ENCODE measurements around the gene ZNF469. TPM values are rescaled to one million over a fixed set of nuclear protein-coding genes. Genes with fewer than 3 reads are reported as not detected.

The ZNF469 gene
- total RNA-seq, 1 experiment from 2014 or later, result 3.2 TPM

DNA sequence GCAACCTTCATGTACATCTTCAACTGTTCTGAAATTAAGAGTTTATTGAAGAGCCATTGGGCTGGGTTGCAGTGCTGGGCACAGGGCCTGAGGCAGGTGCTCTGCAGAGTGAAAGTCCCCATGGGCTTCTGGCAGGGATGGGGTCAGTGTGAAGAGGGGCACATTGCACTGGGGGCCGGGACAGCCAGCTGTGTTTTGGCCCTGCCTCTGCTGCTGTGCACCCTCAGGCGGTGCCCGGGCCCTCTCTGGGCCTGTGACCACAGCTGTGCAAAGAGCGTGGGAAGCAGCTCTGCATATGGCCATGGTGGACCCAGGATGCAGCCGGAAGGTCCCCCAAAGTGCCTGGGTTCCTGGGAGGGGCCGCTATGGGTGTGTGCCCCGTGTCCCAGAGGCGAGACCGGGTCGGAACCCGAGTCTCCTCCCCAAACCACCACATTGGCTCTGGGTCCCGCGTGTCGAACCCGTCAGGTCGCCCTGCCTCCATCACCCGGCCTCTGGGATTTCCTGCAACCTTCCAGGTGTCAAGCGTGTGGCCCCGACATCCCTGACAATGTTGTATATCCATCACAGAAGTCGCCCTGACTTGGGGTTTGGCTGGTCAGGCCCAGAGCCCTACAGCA, 38.2 kb upstream of the ZNF469 start:
- TF ChIP-seq ZNF416 (CRISPR knock-in tag; IDR thresholded peaks at IDR 0.05), result no peak
- TF ChIP-seq, protein P1, sequence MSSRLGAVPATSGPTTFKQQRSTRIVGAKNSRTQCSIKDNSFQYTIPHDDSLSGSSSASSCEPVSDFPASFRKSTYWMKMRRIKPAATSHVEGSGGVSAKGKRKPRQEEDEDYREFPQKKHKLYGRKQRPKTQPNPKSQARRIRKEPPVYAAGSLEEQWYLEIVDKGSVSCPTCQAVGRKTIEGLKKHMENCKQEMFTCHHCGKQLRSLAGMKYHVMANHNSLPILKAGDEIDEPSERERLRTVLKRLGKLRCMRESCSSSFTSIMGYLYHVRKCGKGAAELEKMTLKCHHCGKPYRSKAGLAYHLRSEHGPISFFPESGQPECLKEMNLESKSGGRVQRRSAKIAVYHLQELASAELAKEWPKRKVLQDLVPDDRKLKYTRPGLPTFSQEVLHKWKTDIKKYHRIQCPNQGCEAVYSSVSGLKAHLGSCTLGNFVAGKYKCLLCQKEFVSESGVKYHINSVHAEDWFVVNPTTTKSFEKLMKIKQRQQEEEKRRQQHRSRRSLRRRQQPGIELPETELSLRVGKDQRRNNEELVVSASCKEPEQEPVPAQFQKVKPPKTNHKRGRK (CRISPR knock-in tag; IDR thresholded peaks at IDR 0.05; ENCODE audit: borderline replicate concordance), result no peak
- POLR2A ChIA-PET, result no interaction called here
- no peak for DNase-seq (ENCODE audit: low spot score)
- CTCF ChIA-PET, result no interaction called here
- no peaks in the 10 kb centered on the region for H3K4me1 Mint-ChIP-seq
- no peaks in the 10 kb centered on the region for H3K27me3 Mint-ChIP-seq (ENCODE audit: low read depth)
- H3K27ac Mint-ChIP-seq, result no peak overlapping the region
- peaks cover 17% of the 10 kb centered on the region for H3K9me3 Mint-ChIP-seq
- no peak for ATAC-seq
- no peaks in the 10 kb centered on the region for H3K36me3 Mint-ChIP-seq
- no peak overlapping the region for H3K4me3 Mint-ChIP-seq

DNA sequence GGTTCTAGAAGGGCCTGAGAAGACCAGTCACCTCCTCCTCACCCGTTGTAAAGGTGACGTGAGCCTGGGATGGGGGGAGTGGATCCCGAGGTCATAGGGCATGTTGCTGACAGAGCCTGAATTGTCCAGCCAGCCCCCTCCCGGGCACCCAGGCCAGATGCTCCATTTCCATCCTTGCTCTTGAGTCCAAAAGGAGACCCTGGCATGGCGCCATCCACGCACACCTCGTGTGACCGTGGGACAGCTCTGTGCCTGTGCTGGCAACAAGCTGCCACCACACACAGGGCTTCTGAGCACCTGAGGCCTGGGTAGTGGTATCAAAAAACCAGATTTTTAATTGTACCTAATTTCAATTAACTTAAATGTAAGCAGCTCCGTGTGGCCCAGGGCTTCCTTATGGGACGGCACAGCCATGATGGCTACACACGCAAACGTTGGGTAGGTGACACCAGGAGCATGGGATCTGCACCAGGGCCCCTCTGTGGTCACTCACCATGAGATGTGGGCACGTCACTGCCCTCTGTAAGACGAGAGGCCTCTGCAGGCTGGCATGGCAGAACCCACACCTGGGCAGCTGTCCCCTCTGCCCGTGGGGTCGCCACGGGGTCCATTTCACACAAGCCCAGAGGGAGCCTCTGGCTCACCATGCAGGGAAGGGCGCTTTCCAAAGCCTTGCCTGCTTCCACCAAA, 37.6 kb upstream of the ZNF469 start:
- no peak for ATAC-seq
- H3K4me3 Mint-ChIP-seq, result no peak overlapping the region
- CTCF ChIA-PET, result no interaction called here
- TF ChIP-seq, protein P2, sequence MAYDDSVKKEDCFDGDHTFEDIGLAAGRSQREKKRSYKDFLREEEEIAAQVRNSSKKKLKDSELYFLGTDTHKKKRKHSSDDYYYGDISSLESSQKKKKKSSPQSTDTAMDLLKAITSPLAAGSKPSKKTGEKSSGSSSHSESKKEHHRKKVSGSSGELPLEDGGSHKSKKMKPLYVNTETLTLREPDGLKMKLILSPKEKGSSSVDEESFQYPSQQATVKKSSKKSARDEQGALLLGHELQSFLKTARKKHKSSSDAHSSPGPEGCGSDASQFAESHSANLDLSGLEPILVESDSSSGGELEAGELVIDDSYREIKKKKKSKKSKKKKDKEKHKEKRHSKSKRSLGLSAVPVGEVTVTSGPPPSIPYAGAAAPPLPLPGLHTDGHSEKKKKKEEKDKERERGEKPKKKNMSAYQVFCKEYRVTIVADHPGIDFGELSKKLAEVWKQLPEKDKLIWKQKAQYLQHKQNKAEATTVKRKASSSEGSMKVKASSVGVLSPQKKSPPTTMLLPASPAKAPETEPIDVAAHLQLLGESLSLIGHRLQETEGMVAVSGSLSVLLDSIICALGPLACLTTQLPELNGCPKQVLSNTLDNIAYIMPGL (CRISPR knock-in tag; IDR thresholded peaks at IDR 0.05), result no peak
- TF ChIP-seq, protein P3, sequence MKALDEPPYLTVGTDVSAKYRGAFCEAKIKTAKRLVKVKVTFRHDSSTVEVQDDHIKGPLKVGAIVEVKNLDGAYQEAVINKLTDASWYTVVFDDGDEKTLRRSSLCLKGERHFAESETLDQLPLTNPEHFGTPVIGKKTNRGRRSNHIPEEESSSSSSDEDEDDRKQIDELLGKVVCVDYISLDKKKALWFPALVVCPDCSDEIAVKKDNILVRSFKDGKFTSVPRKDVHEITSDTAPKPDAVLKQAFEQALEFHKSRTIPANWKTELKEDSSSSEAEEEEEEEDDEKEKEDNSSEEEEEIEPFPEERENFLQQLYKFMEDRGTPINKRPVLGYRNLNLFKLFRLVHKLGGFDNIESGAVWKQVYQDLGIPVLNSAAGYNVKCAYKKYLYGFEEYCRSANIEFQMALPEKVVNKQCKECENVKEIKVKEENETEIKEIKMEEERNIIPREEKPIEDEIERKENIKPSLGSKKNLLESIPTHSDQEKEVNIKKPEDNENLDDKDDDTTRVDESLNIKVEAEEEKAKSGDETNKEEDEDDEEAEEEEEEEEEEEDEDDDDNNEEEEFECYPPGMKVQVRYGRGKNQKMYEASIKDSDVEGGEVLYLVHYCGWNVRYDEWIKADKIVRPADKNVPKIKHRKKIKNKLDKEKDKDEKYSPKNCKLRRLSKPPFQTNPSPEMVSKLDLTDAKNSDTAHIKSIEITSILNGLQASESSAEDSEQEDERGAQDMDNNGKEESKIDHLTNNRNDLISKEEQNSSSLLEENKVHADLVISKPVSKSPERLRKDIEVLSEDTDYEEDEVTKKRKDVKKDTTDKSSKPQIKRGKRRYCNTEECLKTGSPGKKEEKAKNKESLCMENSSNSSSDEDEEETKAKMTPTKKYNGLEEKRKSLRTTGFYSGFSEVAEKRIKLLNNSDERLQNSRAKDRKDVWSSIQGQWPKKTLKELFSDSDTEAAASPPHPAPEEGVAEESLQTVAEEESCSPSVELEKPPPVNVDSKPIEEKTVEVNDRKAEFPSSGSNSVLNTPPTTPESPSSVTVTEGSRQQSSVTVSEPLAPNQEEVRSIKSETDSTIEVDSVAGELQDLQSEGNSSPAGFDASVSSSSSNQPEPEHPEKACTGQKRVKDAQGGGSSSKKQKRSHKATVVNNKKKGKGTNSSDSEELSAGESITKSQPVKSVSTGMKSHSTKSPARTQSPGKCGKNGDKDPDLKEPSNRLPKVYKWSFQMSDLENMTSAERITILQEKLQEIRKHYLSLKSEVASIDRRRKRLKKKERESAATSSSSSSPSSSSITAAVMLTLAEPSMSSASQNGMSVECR (CRISPR knock-in tag; IDR thresholded peaks at IDR 0.05; ENCODE audit: borderline replicate concordance), result no peak
- TF ChIP-seq KAT7 (CRISPR knock-in tag; IDR thresholded peaks at IDR 0.05; ENCODE audit: borderline replicate concordance), result no peak
- TF ChIP-seq CBFB (CRISPR knock-in tag; IDR thresholded peaks at IDR 0.05; ENCODE audit: low read depth), result no peak
- TF ChIP-seq ZNF671 (CRISPR knock-in tag; IDR thresholded peaks at IDR 0.05), result no peak
- TF ChIP-seq, protein P4, sequence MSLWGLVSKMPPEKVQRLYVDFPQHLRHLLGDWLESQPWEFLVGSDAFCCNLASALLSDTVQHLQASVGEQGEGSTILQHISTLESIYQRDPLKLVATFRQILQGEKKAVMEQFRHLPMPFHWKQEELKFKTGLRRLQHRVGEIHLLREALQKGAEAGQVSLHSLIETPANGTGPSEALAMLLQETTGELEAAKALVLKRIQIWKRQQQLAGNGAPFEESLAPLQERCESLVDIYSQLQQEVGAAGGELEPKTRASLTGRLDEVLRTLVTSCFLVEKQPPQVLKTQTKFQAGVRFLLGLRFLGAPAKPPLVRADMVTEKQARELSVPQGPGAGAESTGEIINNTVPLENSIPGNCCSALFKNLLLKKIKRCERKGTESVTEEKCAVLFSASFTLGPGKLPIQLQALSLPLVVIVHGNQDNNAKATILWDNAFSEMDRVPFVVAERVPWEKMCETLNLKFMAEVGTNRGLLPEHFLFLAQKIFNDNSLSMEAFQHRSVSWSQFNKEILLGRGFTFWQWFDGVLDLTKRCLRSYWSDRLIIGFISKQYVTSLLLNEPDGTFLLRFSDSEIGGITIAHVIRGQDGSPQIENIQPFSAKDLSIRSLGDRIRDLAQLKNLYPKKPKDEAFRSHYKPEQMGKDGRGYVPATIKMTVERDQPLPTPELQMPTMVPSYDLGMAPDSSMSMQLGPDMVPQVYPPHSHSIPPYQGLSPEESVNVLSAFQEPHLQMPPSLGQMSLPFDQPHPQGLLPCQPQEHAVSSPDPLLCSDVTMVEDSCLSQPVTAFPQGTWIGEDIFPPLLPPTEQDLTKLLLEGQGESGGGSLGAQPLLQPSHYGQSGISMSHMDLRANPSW (CRISPR knock-in tag; conservative IDR thresholded peaks at IDR 0.05; ENCODE audit: low read depth), result no peak
- no peak for TF ChIP-seq NFATC4 (CRISPR knock-in tag; IDR thresholded peaks at IDR 0.05)
- TF ChIP-seq, protein P5, sequence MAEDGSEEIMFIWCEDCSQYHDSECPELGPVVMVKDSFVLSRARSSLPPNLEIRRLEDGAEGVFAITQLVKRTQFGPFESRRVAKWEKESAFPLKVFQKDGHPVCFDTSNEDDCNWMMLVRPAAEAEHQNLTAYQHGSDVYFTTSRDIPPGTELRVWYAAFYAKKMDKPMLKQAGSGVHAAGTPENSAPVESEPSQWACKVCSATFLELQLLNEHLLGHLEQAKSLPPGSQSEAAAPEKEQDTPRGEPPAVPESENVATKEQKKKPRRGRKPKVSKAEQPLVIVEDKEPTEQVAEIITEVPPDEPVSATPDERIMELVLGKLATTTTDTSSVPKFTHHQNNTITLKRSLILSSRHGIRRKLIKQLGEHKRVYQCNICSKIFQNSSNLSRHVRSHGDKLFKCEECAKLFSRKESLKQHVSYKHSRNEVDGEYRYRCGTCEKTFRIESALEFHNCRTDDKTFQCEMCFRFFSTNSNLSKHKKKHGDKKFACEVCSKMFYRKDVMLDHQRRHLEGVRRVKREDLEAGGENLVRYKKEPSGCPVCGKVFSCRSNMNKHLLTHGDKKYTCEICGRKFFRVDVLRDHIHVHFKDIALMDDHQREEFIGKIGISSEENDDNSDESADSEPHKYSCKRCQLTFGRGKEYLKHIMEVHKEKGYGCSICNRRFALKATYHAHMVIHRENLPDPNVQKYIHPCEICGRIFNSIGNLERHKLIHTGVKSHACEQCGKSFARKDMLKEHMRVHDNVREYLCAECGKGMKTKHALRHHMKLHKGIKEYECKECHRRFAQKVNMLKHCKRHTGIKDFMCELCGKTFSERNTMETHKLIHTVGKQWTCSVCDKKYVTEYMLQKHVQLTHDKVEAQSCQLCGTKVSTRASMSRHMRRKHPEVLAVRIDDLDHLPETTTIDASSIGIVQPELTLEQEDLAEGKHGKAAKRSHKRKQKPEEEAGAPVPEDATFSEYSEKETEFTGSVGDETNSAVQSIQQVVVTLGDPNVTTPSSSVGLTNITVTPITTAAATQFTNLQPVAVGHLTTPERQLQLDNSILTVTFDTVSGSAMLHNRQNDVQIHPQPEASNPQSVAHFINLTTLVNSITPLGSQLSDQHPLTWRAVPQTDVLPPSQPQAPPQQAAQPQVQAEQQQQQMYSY (CRISPR knock-in tag; IDR thresholded peaks at IDR 0.05), result no peak
- no peak for TF ChIP-seq FOXP1 (CRISPR knock-in tag; IDR thresholded peaks at IDR 0.05; ENCODE audit: borderline replicate concordance)
- TF ChIP-seq PRRX2 (CRISPR knock-in tag; IDR thresholded peaks at IDR 0.05), result no peak
- no peak for TF ChIP-seq ZNF138 (CRISPR knock-in tag; conservative IDR thresholded peaks at IDR 0.05)
- no peak for DNase-seq (ENCODE audit: low spot score)
- no peaks in the 10 kb centered on the region for H3K4me1 Mint-ChIP-seq
- H3K27me3 Mint-ChIP-seq (ENCODE audit: low read depth), result no peaks in the 10 kb centered on the region
- H3K36me3 Mint-ChIP-seq, result no peaks in the 10 kb centered on the region
- POLR2A ChIA-PET, result no interaction called here
- H3K9me3 Mint-ChIP-seq, result peaks cover 22% of the 10 kb centered on the region
- H3K27ac Mint-ChIP-seq, result no peak overlapping the region

Data from WTC11 (cell line).